ENCODE measurements around the gene TMOD3. TPM values are rescaled to one million over a fixed set of nuclear protein-coding genes. Genes with fewer than 3 reads are reported as not detected.
A peak's percentile ranks its signal among the peaks of the same experiment; 100 is the strongest.

Gene TMOD3
- total RNA-seq, 6 experiments from 2014 or later = 56.4 to 68.8 (median 59.9) TPM

DNA sequence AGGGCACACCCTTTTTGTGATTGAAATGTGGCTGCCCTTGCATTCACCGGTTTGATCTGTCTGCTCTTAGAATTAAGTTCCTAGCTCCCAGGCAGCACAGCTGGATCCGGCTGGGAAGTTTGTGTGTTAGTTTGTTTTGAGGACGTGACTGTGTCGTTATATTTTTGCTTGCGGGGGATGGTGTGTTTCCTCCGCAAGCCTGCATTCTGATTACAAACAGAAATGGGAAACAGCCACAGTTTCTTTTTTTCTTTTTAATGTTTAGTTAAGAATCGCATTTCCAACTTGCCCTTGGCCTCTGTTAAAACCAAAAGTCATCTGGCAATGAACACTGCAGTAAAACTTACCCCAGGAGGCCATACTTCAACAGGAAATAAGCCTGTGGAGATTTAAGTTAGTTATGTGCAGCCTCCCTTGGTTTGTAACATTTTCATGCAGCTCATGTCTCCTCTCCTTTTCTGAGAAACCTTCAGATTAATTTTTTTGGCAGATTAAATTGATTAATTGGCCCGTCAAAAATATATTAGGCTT is 888 bp downstream of the TMOD3 start:
- Mint-ChIP-seq H3K36me3 (ENCODE audit: low read depth) (peaks cover 15% of the 10 kb centered on the region), H3K27me3 (ENCODE audit: insufficient read depth) (no peaks in the 10 kb centered on the region), H3K4me3 (peak overlapping the region; percentile 97), H3K4me1 (ENCODE audit: low read depth) (peaks cover 76% of the 10 kb centered on the region), H3K27ac (peak overlapping the region; percentile 91), H3K9me3 (no peaks in the 10 kb centered on the region)
- TF ChIP-seq, protein P1, sequence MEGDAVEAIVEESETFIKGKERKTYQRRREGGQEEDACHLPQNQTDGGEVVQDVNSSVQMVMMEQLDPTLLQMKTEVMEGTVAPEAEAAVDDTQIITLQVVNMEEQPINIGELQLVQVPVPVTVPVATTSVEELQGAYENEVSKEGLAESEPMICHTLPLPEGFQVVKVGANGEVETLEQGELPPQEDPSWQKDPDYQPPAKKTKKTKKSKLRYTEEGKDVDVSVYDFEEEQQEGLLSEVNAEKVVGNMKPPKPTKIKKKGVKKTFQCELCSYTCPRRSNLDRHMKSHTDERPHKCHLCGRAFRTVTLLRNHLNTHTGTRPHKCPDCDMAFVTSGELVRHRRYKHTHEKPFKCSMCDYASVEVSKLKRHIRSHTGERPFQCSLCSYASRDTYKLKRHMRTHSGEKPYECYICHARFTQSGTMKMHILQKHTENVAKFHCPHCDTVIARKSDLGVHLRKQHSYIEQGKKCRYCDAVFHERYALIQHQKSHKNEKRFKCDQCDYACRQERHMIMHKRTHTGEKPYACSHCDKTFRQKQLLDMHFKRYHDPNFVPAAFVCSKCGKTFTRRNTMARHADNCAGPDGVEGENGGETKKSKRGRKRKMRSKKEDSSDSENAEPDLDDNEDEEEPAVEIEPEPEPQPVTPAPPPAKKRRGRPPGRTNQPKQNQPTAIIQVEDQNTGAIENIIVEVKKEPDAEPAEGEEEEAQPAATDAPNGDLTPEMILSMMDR (IDR thresholded peaks at IDR 0.05) = no peak
- DNase-seq = peak; percentile 17

GRCh38 chr15:51833772-51834171 is 4.3 kb downstream of the TMOD3 start:
- Mint-ChIP-seq H3K27ac (peak overlapping the region; percentile 42), H3K4me1 (ENCODE audit: low read depth) (peaks cover 88% of the 10 kb centered on the region), H3K9me3 (no peaks in the 10 kb centered on the region), H3K4me3 (peak overlapping the region; percentile 97), H3K36me3 (ENCODE audit: low read depth) (peaks cover 15% of the 10 kb centered on the region), H3K27me3 (ENCODE audit: insufficient read depth) (no peaks in the 10 kb centered on the region)
- DNase-seq = no peak
- TF ChIP-seq, protein P1 (IDR thresholded peaks at IDR 0.05) = no peak

GRCh38 chr15:51837792-51838251 is 8.4 kb downstream of the TMOD3 start:
- H3K27ac Mint-ChIP-seq = peak overlapping the region; percentile 75

DNA sequence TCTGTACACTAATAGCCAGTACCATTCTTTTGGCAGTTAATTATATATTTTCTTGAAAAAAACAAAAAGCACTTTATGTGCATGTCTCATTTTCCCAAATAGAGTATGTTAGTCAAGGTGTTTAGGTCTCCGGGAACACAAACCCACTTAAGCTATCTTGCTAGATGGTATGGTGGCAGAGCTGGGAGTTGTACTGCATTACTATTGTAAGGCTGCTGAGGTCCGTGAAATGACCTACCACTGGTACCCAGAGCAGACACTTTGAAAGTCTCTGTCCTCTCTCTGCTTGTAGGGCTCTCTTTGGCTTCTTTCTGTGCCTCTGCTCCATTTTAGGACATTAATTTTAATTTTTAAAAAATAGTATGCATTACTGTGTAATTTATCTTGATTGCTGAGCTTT is 8.8 kb downstream of the TMOD3 start:
- peak overlapping the region; percentile 29; the same call in 1 of the 2 replicates for H3K4me3 Mint-ChIP-seq
- H3K27ac Mint-ChIP-seq = peak overlapping the region; percentile 75
- no peaks in the 10 kb centered on the region for H3K9me3 Mint-ChIP-seq
- H3K27me3 Mint-ChIP-seq (ENCODE audit: insufficient read depth) = no peaks in the 10 kb centered on the region
- peaks cover 92% of the 10 kb centered on the region for H3K4me1 Mint-ChIP-seq (ENCODE audit: low read depth)
- TF ChIP-seq, protein P1 (IDR thresholded peaks at IDR 0.05) = no peak
- peaks cover 4% of the 10 kb centered on the region; the same call in 1 of the 2 replicates for H3K36me3 Mint-ChIP-seq (ENCODE audit: low read depth)
- DNase-seq = no peak

More at GRCh38 chr15:51837792-51838251, 8.4 kb downstream of the TMOD3 start:
- Mint-ChIP-seq H3K36me3 (ENCODE audit: low read depth) (peaks cover 4% of the 10 kb centered on the region; the same call in 1 of the 2 replicates), H3K27me3 (ENCODE audit: insufficient read depth) (no peaks in the 10 kb centered on the region), H3K4me1 (ENCODE audit: low read depth) (peaks cover 92% of the 10 kb centered on the region), H3K9me3 (no peaks in the 10 kb centered on the region), H3K4me3 (peak overlapping the region; percentile 29; the same call in 1 of the 2 replicates)
- DNase-seq = peak; percentile 9
- TF ChIP-seq, protein P1 (IDR thresholded peaks at IDR 0.05) = no peak

DNA sequence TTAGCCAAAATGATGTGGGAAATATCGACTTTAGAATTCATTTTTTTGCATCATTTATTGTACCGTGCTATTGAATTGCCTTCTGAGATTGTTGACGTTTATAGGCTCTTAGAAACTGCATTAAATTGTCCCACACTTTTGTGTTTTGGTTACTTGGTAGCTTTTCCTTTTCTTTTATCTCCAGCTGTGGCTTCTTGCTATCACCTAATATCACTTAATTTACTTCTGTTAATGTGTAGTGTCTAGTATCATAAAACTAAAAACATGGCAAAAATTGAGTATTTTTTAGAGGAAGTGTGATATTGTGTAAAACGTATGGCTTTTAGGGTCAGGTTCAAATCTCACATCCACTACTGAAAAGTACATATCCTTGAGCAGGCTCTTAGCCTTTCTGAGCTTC is 11.2 kb downstream of the TMOD3 start:
- Mint-ChIP-seq H3K27ac (peak overlapping the region; percentile 12; the same call in 1 of the 2 replicates), H3K4me3 (no peak overlapping the region), H3K36me3 (ENCODE audit: low read depth) (no peaks in the 10 kb centered on the region), H3K4me1 (ENCODE audit: low read depth) (peaks cover 92% of the 10 kb centered on the region), H3K27me3 (ENCODE audit: insufficient read depth) (no peaks in the 10 kb centered on the region), H3K9me3 (no peaks in the 10 kb centered on the region)
- TF ChIP-seq, protein P1 (IDR thresholded peaks at IDR 0.05) = no peak
- no peak for DNase-seq
